Measurements from ENCODE around the gene UBE2J2. TPM values are rescaled to one million over a fixed set of nuclear protein-coding genes. Genes with fewer than 3 reads are reported as not detected.
A peak's percentile ranks its signal among the peaks of the same experiment; 100 is the strongest.

UBE2J2 gene
- total and polyA plus RNA-seq, 11 donors: 23.3 to 53.6 (median 34.7) TPM

GRCh38 chr1:1259119-1259488 is 14.6 kb downstream of the UBE2J2 start:
- Histone ChIP-seq H3K27ac (no peak overlapping the region), H3K36me3 (peaks cover 0 to 82% (median 73%) of the 10 kb centered on the region in 9 donors), H3K27me3 (no peaks in the 10 kb centered on the region), H3K4me3 (no peak overlapping the region), H3K9me3 (no peaks in the 10 kb centered on the region), H3K4me1 (peaks cover 0 to 28% (median 14%) of the 10 kb centered on the region in 12 donors)
- peak in 1 of 4 donors; percentile 11 for ATAC-seq
- DNase-seq: no peak
- WGBS, 4 donors: 90 to 95% (median 94%) methylated on average over 22 of the region's 22 CpGs
- TF ChIP-seq CTCF (IDR thresholded peaks at IDR 0.05) (no peak), POLR2A (IDR thresholded peaks at IDR 0.05) (no peak)
- intact Hi-C loops (cut with DNase I): no loop called here

GRCh38 chr1:1256956-1257871 is 16.4 kb downstream of the UBE2J2 start:
- Histone ChIP-seq H3K9me3 (no peaks in the 10 kb centered on the region), H3K4me3 (no peak overlapping the region), H3K36me3 (peaks cover 0 to 82% (median 70%) of the 10 kb centered on the region in 9 donors), H3K27ac (no peak overlapping the region), H3K4me1 (peaks cover 0 to 28% (median 14%) of the 10 kb centered on the region in 12 donors), H3K27me3 (no peaks in the 10 kb centered on the region)
- peak in 1 of 5 donors; percentile 54 for DNase-seq
- TF ChIP-seq CTCF (IDR thresholded peaks at IDR 0.05) (no peak), POLR2A (IDR thresholded peaks at IDR 0.05) (no peak)
- WGBS, 4 donors: 90 to 95% (median 93%) methylated on average over 22 to 31 of the region's 31 CpGs
- intact Hi-C loops (cut with DNase I): no loop called here
- no peak for ATAC-seq

- Histone ChIP-seq H3K4me3 (no peak overlapping the region), H3K27me3 (no peaks in the 10 kb centered on the region), H3K36me3 (peaks cover 0 to 70% (median 57%) of the 10 kb centered on the region in 9 donors), H3K27ac (no peak overlapping the region), H3K9me3 (no peaks in the 10 kb centered on the region), H3K4me1 (peaks cover 0 to 20% (median 4%) of the 10 kb centered on the region in 12 donors)
- intact Hi-C loops (cut with DNase I): no loop called here
- 91 to 92% (median 91%) methylated on average over 5 to 10 of the region's 10 CpGs for WGBS, 4 donors
- ATAC-seq (no peak), DNase-seq (no peak)
- TF ChIP-seq POLR2A (IDR thresholded peaks at IDR 0.05) (no peak), CTCF (IDR thresholded peaks at IDR 0.05) (no peak)
Observed at GRCh38 chr1:1255611-1256010, 18.0 kb downstream of the UBE2J2 start.

- no peak for ATAC-seq
Observed at GRCh38 chr1:1255078-1255477, 18.6 kb downstream of the UBE2J2 start.

More at GRCh38 chr1:1255078-1255477, 18.6 kb downstream of the UBE2J2 start:
- WGBS, 4 donors: 93 to 97% (median 95%) methylated on average over 25 to 26 of the region's 26 CpGs
- Histone ChIP-seq H3K36me3 (peaks cover 0 to 67% (median 54%) of the 10 kb centered on the region in 9 donors), H3K4me3 (no peak overlapping the region), H3K27me3 (no peaks in the 10 kb centered on the region), H3K4me1 (peaks cover 0 to 15% (median 3%) of the 10 kb centered on the region in 12 donors), H3K27ac (no peak overlapping the region), H3K9me3 (no peaks in the 10 kb centered on the region)
- TF ChIP-seq POLR2A (IDR thresholded peaks at IDR 0.05) (no peak), CTCF (IDR thresholded peaks at IDR 0.05) (no peak)
- DNase-seq: peak in 1 of 5 donors; percentile 49
- intact Hi-C loops (cut with DNase I): no loop called here
